Activated T-helper 1 cell treated with anti-CD3 and anti-CD28 coated beads, Interleukin-2, amount 50 U/mL, for 16 hours (primary cell): ENCODE measurements around the gene ACACB.
"Not testable (repeated sequence)": the region's sequence is repeated elsewhere in the genome, so short reads cannot be mapped to it uniquely, and the experiment has no call there.

Source experiments
- DNase-seq, 2 donors: peaks; one replicate each; pipeline ENCODE4 v3.0.0-alpha.2; 2020; ENCODE audit warnings: low read depth in 1 of 2, low spot score in 1 of 2

ACACB gene

DNA sequence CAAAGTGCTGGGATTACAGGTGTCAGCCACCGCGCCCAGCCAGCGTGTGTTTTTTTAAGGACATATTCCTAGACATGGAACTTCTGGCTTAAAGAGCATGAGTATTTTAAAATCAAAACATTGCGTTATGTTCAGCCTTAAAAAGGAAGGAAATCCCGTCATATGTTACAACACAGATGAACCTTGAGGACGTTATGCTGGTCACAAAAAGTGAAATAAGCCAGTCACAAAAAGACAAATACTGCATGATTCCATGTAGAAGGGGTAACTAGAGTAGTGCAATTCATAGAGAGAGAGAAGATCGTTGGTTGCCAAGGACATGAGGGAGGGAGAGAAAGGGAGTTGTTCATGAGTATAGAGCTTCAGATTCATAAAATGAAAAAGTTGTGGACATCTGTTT lies 53.9 kb downstream of the ACACB start:
- no peak for DNase-seq

DNA sequence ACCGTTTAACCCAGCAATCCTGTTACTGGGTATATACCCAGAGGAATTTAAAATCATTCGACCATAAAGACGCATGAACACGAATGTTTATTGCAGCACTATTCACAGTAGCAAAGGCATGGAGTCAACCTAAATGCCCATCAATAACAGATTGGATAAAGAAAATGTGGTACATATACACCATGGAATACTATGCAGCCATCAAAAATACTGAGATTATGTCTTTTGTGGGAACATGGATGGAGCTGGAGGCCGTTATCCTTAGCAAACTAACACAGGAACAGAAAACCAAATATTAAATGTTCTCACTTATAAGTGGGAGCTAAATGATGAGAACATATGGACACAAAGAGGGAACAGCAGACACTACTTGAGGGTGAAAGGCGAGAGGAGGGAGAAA lies 56.4 kb downstream of the ACACB start:
- not testable (repeated sequence) for DNase-seq

DNA sequence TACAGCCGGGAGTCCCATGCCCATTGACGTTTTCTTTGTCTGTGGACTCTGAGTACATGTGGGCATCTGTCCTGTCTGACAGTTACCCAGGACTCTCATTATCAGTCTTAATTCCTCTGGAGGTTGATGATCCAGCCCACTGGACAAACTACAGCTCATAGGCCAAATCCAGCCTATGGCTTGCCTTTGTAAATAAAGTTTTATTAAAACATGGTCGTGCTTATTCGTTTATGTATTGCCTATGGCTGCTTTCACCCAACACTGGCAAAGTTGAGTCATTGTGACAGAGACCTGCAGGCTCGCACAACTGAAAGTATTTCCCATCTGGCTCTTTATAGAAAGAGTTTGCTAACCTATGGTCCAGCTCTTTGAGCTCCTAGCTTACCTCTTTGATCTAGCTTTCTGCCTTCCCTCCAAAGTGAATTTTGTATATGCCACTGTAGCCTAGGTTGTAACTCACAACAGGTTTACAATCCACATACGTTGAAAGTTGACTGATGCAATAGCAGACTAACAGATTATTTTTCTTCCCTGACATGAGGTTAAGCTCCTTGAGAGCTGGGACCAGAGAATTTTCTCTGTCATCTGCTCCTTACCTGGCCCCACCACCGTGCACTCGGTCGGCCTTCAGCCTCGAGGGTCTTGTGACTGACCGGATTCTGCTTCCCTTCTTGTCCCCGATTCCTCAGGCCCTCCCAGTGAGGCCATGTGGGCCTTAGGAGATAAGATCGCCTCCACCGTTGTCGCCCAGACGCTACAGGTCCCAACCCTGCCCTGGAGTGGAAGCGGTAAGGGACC lies 57.3 kb downstream of the ACACB start:
- DNase-seq: no peak

DNA sequence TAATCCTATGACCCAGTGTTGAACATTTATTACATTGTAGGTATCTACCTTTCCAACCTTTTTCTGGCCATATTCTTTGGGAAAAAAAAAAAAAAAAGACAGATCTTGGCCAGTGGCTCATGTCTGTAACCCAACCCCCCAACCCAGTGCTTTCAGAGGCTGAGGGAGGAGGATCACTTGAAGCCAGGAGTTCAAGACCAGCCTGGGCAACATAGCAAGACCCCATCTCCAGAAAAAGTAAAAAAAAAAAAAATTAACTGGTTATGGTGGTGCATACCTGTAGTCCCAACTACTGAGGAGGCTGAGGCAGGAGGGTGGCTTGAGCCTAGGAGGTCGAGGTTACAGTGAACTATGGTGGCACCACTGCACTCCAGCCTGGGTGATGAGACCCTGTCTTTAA lies 58.1 kb downstream of the ACACB start:
- DNase-seq: no peak

DNA sequence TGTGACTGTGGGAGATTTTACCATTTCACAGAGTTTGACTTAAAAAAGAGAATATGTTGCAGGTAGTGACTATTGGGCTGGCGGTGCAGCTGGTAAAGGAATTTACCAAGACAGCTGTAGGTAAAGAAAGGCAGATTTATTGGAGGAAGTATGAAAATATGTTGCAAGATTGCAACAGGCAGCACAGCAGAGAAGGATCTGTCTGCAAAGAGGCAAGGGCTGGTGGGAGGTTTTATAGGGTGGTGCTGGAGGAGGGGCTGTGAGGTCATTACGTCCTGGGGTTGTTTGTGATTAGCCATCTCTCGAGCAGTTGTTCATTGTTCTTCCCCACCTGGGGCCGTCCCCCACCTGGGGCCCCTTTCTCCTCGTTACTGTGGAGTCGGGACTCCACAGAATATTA lies 62.1 kb downstream of the ACACB start:
- no peak for DNase-seq

DNA sequence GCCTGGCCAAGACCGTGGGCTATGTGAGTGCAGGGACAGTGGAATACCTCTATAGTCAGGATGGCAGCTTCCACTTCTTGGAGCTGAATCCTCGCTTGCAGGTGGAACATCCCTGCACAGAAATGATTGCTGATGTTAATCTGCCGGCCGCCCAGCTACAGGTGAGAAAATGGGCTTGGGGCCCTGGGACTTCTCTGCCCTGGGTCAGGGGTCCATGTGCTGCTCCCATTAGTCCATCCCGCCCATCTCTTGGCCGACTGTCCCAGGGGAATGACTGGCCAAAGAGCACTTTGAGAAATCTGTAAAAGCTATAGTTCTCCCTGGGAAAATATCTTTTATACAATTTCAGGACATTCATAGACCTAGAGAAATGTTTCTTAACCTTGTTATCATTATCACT lies 63.5 kb downstream of the ACACB start:
- no peak for DNase-seq

DNA sequence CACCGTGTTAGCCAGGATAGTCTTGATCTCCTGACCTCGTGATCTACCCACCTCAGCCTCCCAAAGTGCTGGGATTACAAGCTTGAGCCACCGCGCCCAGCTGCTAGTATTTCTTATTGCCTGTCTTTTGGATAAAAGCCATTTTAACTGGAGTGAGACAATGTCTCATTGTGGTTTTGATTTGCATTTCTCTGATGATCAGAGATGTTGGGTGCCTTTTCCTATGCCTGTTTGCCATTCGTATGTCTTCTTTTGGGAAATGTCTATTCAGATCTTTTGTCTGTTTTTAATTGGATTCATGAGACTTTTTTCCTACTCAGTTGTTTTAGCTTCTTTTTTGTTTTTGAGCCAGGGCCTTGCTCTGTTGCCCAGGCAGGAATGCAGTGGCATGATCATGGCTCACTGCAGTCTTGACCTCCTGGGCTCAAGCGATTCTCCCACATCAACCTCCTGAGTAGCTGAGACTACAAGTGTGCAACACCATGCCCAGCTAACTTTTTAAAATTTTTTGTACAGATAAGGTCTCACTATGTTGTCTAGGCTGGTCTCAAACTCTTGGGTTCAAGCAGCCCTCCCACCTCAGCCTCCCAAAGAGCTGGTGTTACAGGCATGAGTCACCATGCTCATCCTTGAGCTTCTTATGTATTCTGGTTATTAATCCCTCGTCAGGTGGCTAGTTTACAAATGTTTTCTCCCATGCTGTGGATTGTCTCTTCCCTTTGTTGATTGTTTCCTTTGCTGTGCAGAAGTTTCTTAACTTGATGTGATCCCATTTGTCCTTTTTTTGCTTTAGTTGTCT lies 65.9 kb downstream of the ACACB start:
- DNase-seq: no peak

DNA sequence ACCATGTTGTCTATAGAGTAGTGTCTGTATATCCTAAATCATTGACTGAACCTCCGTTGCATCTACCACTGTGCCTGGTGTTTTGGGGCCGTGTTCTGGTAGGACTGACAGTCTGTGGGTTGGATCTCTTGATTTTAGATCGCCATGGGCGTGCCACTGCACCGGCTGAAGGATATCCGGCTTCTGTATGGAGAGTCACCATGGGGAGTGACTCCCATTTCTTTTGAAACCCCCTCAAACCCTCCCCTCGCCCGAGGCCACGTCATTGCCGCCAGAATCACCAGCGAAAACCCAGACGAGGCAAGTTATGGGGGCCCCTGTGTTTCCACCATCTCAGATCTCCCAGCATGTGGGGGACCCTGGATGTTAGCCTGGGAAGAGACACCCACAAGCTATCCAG lies 69.1 kb downstream of the ACACB start:
- DNase-seq: no peak

DNA sequence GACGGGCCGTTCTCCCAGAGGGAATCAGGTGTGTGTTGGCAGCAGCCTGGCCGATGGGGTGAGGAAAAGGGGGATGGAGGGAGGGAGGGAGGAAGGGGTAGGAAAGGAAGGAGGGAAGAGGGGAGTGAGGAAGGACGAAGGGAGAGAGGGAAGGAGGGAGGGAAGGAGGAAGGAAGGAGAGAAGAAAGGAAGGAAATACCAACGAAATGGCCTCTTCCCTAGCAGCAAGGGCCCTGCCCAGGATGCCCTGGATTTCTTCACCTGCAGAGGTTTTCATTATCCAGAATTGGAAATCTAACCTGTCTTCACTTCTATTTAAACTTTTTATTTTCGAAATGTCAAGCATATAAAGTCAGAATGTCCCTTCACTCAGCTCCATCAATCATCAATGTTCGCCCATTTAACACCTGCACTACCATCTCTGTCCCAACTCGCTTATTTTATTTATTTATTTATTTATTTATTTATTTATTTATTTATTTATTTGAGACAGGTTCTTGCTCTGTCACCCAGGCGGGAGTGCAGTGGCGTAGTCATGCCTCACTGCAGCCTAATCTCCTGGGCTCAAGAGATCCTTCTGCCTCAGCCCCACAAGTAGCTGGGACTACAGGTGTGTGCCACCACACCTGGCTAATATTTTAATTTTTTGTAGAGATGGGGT lies 70.7 kb downstream of the ACACB start:
- DNase-seq: no peak

DNA sequence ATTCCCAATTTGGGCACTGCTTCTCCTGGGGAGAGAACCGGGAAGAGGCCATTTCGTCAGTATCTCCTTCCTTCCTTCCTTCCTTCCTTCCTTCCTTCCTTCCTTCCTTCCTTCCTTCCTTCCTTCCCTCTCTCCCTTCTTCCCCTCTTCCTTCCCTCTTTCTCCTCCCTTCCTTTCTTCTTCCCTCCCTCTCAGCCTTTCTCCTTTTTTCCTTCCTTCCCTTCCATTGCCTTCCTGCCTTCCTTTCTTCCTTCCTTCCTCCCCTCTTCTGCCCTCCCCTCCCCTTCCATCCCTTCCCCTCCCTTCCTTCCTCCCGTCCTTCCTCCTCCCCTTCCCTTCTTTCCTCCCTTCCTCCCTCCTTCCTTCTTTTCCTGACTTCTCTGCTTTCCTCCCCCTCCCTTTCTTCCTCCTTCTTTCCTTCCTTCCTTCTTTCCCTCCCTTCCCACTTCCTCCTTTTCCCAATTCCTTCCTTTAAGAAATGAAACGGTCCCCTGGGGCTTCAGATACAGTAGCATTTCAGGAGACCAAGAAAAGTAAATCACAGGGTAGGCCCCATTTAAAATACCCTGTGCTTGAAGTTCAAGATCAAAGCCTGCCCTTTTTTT lies 71.8 kb downstream of the ACACB start:
- DNase-seq: no peak

DNA sequence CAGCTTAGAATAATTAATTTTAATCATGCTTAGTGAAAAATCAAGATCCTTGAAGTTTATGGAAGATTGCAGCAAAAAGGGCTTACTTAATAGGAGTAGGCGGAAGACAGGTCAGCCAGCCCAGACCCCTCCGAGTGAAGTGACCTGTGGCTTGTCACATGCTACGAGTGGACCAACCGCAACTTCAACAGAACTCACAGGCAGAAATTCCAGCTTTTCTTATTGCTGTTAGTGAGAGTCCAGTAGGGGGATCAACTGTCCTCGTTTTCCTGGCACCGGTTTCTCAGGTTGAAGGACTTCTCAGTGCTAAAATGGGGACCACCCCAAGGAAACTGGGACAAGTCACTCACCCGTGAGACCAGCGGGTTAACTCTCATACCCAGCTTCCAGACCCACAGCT lies 72.9 kb downstream of the ACACB start:
- no peak for DNase-seq

DNA sequence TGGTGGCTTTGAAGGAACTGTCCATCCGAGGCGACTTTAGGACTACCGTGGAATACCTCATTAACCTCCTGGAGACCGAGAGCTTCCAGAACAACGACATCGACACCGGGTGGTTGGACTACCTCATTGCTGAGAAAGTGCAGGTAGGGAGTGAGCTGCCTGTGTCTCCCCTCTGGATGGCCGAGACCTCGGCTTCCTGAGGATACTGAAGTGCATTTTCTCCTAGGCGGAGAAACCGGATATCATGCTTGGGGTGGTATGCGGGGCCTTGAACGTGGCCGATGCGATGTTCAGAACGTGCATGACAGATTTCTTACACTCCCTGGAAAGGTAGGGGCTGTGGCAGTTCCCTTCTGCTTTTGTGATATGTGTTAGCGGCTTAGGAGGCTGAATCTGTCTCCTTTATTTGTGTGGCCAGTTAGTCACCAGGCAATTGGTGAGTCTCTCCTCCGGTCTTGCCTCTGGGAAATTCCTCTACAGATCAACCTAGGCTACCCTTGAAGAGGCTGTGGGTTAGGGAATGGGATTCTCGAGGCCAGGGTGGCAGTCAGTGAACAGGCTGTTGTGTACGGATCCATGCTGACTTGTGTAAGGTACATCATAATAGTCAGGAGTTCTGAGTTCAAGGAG lies 75.3 kb downstream of the ACACB start:
- no peak for DNase-seq

DNA sequence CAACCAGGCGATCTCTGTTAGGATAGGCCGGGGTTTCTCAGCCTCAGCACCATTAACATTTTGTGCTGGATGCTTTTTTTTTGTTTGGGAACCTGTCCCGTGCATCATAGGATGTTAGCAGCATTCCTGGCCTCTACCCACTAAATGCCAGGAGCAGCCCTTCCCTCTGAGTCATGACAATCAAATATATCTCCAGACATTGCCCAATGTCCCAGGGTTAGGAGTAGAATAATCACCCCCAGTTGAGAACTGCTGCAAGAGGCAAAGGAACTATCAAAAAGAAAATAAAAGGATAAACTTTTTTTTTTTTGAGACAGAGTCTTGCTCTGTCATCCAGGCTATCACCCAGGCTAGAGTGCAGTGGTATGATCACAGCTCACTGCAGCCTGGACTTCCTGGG lies 76.0 kb downstream of the ACACB start:
- DNase-seq: no peak

DNA sequence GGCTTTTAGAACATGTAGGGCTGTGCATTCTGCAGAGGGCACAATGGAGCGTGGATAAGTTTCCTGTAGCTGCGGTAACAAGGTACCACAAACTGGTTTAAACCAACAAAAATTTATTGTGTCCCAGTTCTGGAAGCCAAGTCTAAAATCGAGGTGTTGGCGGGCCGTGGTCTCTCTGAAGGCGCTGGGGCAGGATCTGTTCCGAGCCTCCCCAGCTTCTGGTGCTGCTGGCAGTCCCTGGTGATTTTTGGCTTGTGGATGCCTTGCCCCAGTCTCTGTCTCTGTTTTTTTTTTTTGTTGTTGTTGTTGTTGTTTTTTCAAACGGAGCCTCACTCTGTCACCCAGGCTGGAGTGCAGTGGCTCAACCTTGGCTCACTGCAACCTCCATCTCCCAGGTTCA lies 77.5 kb downstream of the ACACB start:
- no peak for DNase-seq

DNA sequence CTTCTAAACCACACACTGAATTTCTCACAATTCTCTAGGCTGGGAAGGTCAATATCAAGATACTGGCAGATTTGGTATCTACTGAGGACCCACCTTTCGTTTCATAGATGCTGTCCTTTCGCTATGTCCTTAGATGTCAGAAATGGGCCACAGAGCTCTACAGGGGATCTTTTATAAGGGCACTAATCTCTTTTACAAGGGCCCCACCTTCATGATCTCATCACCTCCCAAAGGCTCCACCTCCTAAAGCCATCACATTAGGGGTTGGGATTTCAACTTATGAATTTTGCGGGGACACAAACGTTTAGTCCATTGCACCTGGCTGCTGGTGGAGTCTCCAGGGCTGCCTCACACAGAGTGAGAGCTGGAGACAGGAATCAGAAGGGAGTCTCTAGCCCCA lies 79.9 kb downstream of the ACACB start:
- DNase-seq: no peak

DNA sequence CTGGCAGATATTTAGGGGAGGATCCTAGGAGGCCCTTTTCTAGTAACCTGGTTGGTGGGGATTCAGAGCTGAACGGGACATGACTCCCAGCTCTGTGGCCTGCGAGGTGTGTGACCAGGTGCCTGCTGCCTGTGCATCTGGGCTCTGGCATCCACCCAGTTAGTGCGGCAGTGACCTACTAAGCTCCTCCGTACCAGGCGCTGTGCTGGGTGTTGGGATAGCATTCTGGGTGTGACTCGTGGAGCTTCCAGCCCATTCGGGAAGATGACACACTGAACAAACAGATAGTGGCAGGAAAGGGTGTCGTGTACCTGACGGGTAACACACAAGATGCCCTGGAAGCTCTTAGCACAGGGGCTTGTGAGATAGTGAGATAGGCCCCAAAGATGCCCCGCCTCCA lies 80.9 kb downstream of the ACACB start:
- no peak for DNase-seq

DNA sequence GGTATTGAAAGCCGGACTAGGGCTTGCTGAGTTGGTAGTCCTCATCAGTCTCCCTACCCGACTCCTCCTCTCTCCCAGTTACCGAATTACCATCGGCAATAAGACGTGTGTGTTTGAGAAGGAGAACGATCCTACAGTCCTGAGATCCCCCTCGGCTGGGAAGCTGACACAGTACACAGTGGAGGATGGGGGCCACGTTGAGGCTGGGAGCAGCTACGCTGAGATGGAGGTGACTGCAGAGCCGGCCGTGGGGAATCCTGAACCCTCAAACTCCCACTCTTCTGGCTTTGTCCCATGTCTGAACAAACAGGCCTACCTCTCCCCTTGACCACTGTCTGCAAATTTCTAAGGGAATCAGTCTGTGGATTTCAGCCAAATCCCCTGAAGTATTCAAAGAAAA lies 82.9 kb downstream of the ACACB start:
- DNase-seq: no peak

DNA sequence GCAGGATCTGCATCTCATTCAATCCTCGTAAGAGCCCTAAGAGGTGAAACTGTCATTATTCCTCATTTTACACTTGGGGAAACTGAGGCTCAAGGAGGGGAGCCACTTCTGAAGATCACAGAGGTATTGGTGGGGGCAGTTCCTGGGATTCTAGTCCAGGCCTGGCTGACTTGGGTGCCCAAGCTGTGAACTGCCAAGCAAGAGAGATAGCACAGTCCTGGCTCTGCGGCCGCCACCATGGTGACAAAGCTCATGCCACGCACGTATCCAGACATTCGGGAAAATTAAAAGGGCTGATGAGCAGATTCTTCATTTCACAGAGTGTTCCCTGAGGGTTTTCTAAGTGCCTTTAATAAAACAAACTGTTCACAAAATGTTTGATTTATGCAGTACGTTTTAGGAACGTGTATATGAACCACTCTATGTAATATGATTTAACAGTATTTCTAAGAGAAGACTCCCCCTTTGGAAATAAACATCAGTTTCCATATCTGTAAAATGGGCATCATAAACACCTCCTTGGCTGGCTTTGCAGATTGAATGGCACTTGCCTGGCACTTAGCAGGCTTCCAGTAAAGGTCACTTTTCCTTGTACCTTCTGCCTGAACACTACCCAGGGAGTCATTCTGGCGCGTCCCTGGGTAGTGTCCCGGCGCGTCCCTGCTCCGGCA lies 84.6 kb downstream of the ACACB start:
- DNase-seq: no peak

DNA sequence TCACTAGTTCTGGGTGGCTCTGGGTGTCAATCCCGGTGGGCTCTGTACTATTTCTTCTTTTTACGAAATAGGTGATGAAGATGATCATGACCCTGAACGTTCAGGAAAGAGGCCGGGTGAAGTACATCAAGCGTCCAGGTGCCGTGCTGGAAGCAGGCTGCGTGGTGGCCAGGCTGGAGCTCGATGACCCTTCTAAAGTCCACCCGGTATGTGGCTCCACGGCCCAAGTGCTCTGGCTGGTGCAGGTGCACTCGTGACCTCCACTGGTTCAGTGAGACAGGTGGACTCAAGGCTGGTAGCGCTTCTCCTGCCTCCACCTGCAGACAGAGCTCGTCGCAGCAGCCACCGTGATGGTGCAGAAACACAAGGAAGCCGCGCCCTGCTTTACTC lies 85.1 kb downstream of the ACACB start:
- no peak for DNase-seq

DNA sequence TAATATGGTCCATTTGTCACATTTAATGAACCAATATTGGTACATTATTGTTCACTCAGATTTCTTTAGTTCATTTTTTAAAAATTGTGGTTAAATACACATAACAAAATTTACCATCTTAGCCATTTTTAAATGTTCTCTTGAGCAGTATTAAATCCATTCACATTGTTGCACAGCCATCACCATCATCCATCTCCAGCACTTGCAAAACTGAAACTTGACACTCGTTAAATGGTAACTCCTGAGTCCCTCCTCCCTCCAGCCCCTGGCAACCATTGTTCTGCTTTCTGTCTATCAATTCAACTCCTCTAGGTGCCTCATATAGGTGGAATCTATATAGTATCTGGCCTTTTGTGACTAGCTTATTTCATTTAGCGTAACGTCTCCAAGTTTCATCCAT lies 86.4 kb downstream of the ACACB start:
- no peak for DNase-seq

DNA sequence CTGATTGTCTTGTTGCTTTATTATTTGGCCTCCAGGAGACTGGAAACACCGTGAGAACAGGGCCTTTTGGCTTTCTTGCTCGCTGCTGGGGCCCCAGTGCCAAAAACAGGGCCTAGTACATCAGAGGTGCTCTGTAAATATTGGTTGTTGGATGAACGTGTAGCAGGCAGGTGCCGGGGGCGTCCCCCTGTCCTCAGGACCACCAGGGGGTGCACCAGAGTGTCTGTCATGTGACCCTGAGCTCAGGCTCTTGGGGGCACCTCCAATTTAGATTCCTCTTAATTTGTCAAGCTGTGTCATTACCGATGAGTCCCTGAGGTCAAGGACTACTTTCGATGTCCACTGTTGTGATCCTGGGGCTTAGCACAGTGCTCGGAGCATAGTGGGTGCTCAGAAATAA lies 87.1 kb downstream of the ACACB start:
- DNase-seq: no peak
